Dedifferentiated amniotic fluid mesenchymal stem cell (primary cell): ENCODE results near the gene DDC.
"Not testable (repeated sequence)": the region's sequence is repeated elsewhere in the genome, so short reads cannot be mapped to it uniquely, and the experiment has no call there.

ENCODE experiments used
- DNase-seq: peaks from one replicate; pipeline ENCODE4 v3.0.0-alpha.2; 2016; ENCODE audit errors: extremely low spot score

The DDC gene

GRCh38 chr7:50528266-50529092, 36.7 kb downstream of the DDC start:
- DNase-seq, result no peak

DNA sequence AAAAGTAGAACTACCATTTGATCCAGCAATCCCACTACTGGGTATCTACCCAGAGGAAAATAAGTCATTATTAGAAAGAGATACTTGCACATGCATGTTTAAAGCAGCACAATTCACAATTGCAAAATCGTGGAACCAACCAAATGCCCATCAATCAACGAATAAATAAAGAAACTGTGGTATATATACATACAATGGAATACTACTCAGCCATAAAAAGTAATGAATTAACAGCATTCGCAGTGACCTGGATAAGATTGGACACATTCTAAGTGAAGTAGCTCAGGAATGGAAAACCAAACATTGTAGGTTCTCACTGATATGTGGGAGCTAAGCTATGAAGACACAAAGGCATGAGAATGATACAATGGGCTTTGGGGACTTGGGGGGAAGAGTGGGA, 45.9 kb downstream of the DDC start:
- DNase-seq, result not testable (repeated sequence)

DNA sequence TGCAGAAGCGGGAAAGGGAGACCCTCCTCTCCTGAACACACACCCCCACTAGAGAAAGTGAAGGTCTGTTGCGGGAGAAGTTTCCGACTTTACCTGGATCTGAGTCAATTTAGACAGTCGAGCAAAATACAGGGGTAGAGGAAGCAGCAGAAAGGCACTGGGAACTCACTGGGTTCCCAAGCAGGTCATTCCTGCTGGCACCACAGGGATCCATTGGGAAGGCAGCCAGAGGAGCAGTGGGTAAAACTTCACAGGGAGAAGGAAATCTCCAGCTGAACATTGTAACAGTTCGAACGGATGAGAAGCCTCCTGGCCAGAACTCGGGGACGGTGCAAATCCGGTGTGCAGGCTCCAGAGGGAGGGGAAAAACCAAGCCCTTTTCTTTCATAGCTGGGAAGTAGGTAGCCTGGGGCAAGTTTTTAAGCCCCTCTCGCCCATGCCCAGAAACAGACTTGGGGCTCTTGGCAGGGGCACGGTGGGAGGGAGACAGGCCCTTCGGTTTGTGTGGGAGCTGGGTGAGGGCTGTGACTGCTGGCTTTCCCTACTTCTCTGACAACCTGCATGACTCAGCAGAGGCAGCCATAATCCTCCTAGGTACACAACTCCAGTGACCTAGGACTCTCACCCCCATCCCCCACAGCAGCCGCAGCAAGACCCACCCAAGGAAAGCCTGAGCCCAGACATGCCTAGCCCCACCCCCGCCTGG, 51.9 kb downstream of the DDC start:
- no peak for DNase-seq

GRCh38 chr7:50512384-50512783, 52.8 kb downstream of the DDC start:
- no peak for DNase-seq

GRCh38 chr7:50509459-50509858, 55.7 kb downstream of the DDC start:
- no peak for DNase-seq

GRCh38 chr7:50508471-50508943, 56.7 kb downstream of the DDC start:
- DNase-seq, result no peak

DNA sequence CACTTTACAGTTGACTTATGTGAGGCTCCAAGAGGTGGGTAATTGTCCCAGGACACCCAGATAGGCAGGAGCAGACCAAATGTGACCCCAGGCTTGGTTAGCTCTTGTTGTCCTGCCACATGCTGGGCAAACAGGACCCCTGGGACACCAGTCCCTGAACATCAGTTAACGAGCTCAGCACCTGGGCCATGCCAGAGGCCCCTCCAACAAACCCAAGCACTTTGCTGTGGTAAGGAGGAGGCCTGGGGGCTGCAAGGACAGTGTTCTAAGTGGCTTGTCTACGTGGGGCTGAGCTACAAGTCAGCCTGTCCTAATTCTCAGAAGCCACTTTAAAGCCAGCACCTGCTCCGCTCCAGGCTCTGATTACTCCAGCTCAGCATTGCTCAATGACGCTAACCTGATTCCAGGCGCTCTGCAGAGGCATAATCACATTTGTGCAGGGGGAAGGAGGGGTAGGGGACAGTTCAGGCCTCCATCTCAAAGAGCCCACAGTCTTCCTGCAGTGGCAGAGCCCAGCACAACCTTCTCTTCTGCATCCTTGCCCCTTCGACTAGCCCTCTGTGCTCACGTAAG, 57.2 kb downstream of the DDC start:
- no peak for DNase-seq

DNA sequence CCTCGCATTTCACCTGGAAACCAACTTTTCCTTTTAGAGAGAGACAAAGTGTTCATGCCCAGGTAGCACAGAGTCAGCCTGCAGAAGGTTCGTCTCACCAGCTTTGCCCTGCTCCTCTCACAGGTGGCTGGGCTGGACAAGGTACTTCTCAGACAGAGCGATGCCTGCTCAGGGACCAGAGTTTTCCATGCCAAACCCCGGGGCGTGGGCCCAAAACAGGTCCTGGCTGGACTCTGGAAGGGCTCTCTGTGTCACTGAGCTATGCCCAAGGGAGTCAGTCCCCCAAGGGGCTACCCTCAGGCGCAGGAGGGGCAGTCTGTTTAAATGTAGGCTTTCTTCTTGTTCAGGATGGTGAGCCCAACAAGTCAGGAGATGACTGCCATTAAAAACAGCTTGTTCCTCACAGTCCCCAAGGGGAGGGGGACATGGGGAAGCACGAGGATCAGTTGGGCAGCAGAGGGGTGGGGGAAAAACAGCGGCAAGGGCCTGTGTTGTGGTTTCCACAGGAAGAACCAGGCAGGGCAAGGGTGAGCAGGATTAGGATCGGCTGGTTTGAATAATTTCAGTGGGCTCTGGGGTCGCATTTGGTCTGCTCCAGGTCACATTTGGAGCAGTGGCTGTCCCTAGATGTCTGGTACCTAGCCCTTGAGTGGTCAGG, 59.5 kb downstream of the DDC start:
- DNase-seq, result no peak

- peak; percentile 47 for DNase-seq
Measured at GRCh38 chr7:50504646-50505546, 60.3 kb downstream of the DDC start.

- DNase-seq, result no peak
Measured at GRCh38 chr7:50502947-50503346, 62.3 kb downstream of the DDC start.

DNA sequence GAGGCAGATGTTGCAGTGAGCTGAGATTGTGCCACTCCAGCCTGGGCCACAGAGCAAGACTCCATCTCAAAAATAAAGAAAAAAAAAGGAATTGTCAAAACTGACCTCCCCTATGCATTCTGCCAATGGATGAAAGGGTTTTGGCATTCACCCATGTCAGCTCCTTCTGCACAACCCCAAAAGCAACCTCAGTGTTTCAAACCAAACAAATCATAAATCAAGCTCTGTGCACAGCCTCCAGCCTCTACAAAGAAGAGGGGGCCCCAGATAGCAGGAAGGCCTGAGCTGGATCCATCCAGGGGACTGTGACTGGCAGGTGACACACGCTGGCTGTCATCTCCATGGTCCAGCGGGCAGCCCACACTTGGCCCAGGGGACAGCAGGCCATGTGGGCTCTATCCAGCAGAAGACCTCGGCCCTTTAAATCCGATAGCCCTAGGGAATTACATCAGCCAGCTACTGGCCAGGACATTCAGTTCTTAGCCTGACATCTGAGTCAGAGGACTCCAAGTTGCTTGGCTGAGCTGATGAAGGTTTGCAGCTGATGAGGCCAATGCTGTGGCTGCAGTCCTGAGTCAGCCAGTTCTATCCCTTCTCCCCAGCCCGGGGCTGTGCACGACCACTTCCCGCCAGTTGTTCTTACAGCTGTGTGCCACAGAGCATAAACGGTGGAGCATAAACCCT, 63.1 kb downstream of the DDC start:
- peak; percentile 87 for DNase-seq

DNA sequence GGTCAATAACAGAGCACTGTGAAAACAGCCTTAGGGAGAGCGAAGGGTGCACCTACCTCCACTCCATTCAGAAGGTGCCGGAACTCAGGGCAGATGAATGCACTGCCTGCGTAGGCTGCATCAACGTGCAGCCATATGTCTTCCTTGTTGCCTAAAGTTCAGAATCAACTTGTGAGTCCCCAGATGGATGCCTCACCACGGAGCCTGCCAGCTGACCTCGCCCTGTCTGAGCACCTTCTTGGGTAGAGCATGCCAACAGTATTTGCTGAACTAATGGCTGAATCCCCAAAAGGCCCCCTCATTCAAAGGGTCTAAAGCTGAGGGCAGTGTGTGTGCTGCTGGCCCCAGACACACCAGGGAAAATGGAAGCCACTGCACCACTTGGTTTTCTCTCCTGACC, 66.1 kb downstream of the DDC start:
- no peak for DNase-seq

GRCh38 chr7:50497968-50498367, 67.2 kb downstream of the DDC start:
- peak; percentile 19 for DNase-seq

GRCh38 chr7:50497068-50497642, 68.0 kb downstream of the DDC start:
- DNase-seq, result peak; percentile 51

DNA sequence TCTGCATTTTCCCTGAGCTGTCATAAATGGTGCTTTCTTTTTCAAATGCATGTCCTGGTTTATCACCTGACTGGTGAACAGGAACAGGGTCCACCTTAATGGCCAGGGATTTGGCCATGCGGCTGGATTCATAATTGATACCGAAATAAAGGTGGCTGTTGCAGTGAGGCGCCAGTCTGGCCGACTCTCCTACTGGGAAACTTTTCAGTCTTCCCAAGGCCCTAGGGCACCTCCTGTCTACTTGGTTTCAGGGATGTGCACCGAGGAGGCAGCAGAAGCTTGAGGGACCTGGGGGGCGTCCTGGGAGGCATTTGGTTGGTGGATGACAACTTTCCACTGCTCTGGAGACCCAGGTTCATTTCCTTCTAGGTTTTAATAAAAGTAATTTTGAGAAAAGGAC, 68.6 kb downstream of the DDC start:
- DNase-seq, result no peak

DNA sequence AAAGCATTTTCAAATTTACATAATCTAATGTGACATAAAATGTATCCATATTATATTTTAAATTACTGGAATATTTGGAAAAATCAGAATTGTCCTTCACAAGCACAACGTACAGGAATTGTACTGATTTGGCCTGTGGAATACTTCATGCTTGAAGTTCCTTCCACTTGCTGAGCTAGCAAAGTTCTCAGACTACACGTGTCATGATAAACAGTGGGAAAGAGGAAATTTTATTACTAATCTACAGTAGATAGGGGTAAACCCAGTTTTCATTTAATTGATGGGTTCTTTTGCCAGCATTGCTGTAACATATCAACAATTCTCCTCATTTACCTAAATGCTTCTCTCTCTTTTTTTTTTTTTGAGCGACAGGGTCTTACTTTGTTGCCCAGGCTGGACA, 69.5 kb downstream of the DDC start:
- no peak for DNase-seq

GRCh38 chr7:50492770-50493519, 72.3 kb downstream of the DDC start:
- DNase-seq, result no peak

- DNase-seq, result no peak
Measured at GRCh38 chr7:50491943-50492342, 73.3 kb downstream of the DDC start.

DNA sequence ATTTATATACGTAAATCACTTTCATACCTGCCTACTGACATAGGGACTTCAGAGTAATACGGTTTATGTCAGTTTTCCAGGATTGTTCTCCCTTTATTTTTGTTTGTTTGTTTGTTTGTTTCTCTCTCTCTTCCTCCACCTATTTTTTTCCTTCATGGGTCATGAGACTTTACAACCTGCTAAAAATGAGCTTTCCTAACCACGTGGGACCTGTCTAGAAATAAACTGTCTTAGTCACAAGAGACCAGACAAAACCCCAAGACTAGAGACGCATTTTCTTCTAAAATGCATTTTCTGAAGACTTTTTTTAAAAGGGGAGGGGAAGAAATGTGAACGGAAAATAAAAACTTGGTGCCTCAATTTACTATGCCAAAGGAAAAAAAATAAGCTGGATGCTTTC, 74.0 kb downstream of the DDC start:
- no peak for DNase-seq

DNA sequence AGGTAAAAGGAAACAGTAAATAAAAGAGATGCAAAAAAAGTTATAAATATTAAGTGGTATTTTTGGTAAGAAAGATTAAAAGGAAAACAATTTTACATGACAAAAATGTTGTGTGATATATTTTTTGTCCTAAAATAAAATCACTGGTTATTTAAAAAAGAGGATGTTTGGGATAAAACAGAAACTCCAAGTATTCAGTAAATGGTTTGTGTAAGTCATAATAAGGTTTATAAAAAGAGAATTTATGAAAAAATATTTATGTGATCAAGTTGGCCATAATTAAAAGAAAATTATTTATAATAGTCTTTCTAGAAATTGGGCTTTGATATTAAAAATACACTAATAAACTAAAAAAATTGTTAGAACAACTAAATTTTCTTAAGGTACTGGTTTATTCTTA, 76.8 kb downstream of the DDC start:
- no peak for DNase-seq
